ENCODE data around the gene MATCAP1.

Gene MATCAP1

DNA sequence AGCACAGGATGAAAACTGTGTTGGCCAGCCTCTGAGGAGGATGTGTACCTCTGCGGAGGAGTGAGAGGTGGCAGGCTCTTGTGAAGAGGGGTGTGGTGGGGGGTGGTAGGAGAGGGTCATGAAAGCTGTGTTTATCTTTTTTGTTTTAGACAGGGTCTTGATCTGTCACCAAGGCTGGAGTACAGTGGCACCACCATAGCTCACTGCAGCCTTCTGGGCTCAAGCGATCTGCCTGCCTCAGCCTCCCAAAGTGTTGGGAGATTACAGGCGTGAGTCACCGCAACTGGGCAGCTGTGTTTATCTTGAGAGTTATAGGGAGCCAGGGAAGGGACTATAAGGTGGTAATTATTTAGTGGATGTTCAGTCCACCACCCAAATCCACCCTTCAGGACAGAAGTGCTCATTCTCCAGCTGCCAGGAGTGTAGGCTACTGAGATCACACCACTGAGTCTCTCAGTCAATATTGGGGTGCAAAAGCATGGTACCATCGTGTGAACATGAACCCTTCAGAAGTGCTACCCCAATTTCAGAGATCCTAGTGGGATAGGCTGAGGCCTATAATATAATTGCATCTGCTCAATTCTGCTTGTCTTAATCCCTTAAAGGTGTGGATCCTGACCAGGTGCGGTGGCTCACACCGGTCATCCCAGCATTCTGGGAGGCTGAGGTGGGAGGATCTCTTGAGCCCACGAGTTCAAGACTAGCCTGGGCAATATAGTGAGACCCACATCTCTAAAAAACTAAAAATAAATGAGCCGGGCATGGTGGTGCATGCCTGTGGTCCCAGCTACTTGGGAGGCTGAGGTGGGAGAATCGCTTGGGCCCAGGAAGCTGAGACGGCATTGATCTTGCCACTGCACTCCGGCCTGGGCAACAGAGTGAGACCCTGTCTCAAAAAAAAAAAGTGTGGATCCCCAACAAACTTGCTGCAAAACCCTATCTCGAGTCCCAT, 7.0 kb upstream of the MATCAP1 start:
- FAIRE-seq, result no peak

DNA sequence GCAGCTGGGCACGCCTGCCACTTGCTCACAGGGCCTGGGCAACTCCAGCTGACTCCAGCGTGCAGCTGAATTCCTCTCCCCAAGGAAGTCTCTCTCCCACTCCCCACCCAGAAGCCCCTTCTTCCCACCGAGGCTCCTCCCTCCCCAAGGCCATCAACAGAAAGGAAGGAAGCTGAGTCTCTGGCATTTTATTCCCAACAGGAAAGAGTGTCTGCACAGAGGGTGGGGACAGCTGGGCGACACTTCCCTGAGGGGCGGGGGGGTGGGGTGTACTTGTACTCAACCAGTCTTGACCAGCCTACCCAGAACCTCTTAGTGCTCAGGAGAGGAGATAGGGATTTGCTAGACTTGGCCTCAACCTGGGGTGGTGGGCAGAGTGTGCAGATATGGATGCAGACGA, 6.3 kb upstream of the MATCAP1 start, which contains the start of gene EXOC3L1:
EXOC3L1 (minus strand) TSS at position 96 of the 400 bp plus-strand sequence. CDS start 460 bp downstream, outside the sequence.
- no peak for FAIRE-seq

DNA sequence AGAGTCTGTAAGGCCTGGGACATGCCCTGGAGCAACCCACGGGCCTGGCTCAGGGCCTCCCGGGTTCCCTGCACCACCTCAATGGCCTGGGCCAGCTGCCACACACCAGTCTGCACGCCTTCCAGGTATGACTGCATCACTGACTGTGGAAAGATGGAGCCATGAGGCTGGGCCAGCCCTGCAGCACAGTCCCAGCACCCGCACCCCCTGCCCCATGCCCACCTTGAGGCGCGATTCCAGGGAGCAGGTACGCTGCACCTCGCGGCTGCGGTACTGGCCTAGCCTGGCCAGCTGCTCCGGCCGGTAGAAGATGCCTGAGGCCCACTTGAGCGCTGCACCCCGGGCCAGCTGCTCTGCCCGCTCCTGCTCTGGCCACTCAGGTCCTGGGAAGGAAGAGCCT, 5.0 kb upstream of the MATCAP1 start:
- FAIRE-seq, result no peak

GRCh38 chr16:67188323-67188722, 4.6 kb upstream of the MATCAP1 start:
- no peak for FAIRE-seq

- no peak for FAIRE-seq
Observed at GRCh38 chr16:67187175-67187890, 3.6 kb upstream of the MATCAP1 start.

DNA sequence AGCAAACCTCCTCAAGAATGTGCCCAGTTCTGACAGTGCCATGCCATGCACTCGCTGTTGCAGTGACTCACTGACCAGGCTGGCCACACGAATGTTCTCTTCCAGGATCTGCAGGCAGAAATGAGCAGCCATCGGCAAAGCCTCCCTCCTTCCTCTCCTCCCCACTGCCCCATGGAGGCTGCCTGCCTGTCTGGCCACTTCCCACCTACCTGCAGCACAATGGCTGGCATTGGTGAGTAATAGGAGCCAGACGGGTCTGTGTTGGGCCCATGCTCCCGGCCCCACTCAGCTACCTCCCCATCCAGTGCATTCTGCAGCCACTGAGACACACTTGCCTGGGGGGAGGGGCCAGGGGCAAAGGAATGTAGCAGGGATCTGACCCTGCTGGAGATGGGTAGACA, 2.8 kb upstream of the MATCAP1 start:
- FAIRE-seq, result no peak

- FAIRE-seq, result no peak
Observed at GRCh38 chr16:67185651-67186134, 1.9 kb upstream of the MATCAP1 start.

GRCh38 chr16:67184995-67185650, 1.4 kb upstream of the MATCAP1 start:
- no peak for FAIRE-seq

DNA sequence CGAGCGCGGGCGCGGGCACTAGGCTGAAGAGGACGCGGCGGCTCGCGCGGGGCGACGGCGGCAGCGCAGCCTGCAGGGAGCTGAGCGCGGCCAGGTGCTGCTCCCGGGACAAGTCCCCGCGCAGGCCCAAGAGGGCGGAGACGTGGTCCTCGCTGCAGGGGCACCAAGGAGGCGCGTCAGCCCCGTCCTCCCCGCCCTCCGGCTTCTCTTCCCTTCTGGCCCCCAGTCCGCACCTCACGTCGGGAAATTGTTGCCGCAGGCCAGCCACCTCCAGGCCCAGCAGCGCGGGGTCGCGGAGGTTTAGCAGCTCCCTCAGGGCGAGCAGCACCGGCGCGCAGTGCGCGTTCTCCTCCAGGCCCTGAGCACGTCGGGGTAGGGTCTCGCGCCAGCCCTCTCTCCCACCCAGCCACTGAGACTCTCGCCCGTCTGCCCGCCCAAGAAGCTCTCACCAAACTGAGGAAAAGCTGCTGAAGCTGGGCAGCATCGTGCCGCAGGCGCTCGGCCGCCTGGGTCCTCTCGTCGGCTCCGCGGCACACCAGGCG, 761 bp upstream of the MATCAP1 start:
- FAIRE-seq, result no peak

- no peak for FAIRE-seq
Observed at GRCh38 chr16:67183284-67183626, 508 bp downstream of the MATCAP1 start.

GRCh38 chr16:67182288-67182687, 1.5 kb downstream of the MATCAP1 start:
- no peak for FAIRE-seq

DNA sequence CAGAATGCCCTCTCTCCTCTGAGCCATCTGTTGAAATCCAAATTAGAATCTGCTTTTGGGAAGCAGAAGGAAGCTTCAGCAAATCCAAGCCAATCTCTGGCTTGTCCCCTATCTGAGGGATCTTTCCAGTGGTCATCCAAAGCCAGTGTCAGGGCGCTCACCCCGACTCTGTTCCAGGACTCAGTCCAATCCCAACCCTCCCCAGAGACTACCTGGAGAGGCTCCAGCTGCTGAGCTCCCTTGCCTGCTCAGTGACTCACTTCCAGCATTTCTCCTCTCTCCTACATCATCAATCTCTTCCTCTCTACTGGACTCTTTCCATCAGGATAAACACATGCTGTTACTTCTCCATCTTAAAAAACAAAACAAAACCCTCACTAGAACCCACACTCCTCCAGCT, 2.4 kb downstream of the MATCAP1 start:
- no peak for FAIRE-seq

- FAIRE-seq, result no peak
Observed at GRCh38 chr16:67180166-67180565, 3.6 kb downstream of the MATCAP1 start.

DNA sequence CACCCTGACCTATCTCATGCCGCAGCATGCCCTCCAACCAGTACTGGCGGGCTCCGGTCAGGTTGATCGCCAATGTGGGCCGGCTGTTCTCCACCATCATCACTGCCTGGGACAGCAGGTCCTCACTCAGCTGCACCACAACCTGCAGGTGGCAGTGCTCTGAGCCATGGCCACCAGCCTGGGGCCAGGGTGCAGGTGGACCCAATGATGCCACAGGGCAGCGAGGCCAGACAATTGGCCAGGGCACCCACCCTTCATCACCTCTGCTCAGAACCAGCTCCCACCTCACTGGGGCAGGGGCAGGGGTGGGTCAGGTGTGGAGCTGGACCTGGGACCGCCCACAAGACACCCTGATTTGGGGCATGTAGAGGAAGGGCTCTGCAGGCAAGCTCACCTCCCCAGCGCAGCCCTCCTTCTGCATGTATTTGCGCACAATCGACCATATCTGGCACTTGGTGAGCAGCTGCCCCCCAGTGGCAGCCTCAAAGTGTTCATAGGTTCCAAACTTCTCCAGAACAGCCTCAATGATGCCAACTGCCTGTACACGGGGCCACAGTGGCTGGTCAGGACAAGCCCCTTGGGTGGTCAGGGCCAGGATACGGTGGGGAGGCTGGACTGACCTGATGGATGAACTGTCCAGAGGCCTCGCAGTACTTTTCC, 4.2 kb downstream of the MATCAP1 start:
- no peak for FAIRE-seq

GRCh38 chr16:67177743-67178699, 5.7 kb downstream of the MATCAP1 start:
- FAIRE-seq, result no peak

DNA sequence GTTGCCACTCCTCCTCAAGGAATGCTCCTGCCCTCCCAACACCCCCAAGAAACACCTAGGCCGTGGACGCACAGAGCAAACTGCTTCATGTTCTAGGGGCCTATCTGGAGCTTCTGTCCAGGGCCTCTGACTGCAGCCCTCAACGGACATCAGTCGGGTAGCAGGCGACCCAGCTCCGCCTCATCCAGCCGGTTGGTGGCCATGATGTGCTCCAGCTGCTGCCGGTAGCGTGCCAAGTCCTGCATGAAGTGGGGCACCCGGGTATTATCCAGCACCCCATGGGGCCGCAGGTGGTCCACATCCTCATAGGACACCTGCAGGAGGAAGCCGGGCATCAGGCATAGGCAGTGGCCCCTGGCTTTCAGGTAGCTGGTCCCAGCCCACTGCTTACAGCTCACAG, 7.1 kb downstream of the MATCAP1 start:
- no peak for FAIRE-seq

DNA sequence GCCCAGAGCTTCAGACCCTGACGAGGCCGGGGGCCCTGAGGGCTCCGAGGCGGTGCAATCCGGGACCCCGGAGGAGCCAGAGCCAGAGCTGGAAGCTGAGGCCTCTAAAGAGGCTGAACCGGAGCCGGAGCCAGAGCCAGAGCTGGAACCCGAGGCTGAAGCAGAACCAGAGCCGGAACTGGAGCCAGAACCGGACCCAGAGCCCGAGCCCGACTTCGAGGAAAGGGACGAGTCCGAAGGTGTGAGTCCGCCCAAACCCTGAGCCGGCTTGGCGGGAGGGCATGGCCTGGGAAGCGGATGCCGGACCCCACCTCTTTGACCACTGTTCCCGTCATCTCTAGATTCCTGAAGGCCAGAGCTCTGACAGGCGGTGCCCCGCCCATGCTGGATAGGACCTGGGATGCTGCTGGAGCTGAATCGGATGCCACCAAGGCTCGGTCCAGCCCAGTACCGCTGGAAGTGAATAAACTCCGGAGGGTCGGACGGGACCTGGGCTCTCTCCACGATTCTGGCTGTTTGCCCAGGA, 9.0 kb downstream of the MATCAP1 start:
- no peak for FAIRE-seq

DNA sequence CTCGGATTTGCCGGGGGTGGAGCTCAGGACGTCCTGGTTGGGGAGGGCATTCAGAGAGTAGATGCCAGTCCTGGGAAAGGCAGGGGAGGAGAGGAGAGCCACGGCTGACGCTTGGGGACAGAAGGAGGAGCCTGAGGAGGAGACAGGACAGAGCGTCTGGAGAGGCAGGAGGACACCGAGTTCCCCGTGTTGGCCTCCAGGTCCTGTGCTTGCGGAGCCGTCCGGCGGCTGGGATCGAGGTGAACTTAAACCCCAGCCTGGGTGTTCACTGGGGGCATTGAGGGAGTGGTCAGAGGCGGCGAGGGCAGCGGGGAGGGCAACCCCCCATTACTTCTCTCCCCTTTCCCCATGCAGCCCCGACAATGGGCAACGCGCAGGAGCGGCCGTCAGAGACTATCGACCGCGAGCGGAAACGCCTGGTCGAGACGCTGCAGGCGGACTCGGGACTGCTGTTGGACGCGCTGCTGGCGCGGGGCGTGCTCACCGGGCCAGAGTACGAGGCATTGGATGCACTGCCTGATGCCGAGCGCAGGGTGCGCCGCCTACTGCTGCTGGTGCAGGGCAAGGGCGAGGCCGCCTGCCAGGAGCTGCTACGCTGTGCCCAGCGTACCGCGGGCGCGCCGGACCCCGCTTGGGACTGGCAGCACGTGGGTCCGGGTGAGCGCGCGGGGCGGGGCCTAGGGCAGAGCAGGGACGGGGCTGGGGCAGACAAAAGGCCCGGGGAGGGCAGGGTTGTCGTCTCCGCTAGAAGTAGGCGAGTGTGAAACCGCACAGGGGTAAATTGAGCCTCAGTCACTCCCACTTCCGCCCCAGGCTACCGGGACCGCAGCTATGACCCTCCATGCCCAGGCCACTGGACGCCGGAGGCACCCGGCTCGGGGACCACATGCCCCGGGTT, 9.7 kb downstream of the MATCAP1 start:
- no peak for FAIRE-seq

DNA sequence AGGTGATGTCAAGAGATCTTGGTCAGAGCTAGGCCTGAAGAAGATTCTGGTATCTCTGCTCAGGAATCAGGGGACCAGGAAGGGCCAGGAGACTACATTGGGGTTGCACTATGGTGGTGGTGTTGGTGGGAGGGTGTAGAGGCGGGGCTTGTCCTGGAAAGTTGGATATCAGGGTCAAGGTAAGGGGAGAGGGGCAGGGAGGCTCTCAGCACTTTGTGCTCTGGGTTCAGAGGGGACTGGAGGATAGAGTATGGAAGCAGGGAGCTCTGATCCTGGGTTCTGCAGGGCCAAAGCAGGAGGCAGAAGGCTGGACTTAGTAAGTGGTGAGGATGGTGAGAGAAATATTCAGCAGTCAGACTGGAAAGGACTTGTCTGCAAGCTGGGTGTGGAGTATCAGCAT, 10.4 kb downstream of the MATCAP1 start:
- no peak for FAIRE-seq
